HG03103 (cell line): Measurements from ENCODE around the gene CPNE7.
A peak's percentile ranks its signal among the peaks of the same experiment; 100 is the strongest.

Source experiments
- ATAC-seq: cut with Tn5 transposase; IDR thresholded peaks from one replicate; pipeline ENCODE4 v1.9.1; 2021; ENCODE audit warnings: low read depth; ENCODE audit not compliant: unreplicated experiment

CPNE7 gene

GRCh38 chr16:89575247-89576152 is at the start of gene CPNE7:
TSS of gene CPNE7 (plus strand) at chr16:89575758. CDS start at chr16:89575898, 140 bp downstream.
- peak; percentile 25 for ATAC-seq

GRCh38 chr16:89529097-89529496 is 46.5 kb upstream of the CPNE7 start:
- ATAC-seq = no peak

GRCh38 chr16:89530401-89531381 is 44.9 kb upstream of the CPNE7 start:
- ATAC-seq = no peak

- no peak for ATAC-seq
These were observed 43.6 kb upstream of the CPNE7 start for GRCh38 chr16:89531821-89532526.

- no peak for ATAC-seq
These were observed 41.3 kb upstream of the CPNE7 start for GRCh38 chr16:89534252-89534756.

DNA sequence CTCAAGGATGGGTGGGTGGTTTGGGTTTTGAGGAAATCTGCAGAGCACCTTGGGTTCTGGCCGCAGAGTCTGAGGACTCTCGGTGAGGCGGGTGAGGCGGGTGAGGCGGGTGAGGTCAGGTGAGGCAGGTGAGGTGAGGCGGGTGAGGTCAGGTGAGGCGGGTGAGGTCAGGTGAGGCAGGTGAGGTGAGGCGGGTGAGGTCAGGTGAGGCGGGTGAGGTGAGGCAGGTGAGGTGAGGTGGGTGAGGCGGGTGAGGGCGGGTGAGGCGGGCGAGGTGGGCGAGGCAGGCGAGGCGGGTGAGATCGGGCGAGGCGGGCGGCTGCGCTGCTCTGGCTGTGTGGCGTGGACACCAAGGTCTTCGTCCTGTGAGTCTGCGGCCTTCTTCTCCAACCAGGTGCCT is 39.2 kb upstream of the CPNE7 start:
- ATAC-seq = no peak

DNA sequence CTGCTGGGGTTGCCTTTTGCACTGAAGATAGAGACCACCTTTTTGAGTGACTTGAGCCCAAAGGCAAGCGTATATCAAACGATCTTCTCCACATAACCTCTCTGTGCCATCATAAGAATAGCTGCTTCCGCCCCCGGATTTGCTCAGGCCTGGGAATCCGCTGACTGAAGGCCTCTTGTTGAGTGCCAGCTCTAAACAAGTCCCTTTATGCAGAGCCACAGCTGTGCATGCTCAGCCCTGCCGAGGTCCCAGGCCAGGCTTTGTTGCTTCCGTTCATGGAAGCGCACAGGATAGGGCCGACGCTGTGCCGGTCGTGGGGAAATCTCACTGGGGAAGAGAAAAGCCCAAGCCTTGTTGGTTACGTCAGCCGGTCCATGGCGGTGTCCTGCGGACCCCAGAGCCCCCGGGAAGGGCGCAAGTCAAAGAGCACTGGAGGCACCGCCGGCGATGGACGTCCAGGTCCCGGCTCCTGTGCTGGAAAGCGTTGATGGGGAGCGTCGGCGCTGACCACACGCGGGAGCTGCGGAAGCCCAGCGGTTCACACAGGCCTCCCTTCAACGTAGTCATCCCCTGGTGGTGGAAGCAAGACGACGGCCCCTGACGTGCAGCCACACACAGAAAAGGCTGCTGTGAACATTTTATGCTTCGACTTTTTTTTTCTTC is 38.5 kb upstream of the CPNE7 start:
- no peak for ATAC-seq

- ATAC-seq = no peak
These were observed 38.0 kb upstream of the CPNE7 start for GRCh38 chr16:89537549-89537925.

DNA sequence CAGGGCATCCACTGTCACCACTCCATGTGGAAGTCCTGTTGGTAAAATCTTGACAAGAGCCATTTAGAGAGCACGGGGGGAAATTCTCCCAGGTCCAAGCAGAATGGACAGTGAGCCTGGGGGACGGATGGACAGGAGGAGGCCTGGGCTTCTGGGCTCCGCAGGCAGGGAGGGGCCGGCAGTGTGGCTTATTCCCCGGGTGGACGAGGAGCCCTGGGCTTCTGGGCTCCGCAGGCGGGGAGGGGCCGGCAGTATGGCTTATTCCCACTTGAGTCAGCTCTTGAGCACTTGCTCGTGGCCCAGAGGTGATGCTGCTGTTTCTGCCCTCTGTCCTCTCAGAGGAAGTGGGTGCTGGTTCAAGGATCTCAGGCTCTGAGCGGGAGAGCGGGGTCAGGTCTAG is 37.3 kb upstream of the CPNE7 start:
- ATAC-seq = no peak

DNA sequence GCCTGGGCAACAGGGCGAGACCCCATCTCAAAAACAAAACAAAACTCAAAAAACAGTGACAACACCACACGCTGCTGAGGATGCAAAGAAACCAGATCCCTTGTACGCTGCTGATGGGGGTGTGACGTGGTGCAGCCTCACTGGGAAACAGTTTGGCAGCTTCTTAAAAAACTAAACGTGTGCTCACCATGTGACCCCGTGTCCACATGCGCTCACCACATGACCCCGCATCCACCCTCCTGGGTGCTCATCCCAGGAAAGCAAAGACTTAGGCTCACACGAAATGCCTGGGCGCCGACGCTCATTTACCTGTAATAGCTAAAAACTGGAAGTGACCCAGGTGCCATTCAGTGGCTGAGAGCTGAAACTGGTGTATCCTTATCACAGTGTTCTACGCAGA is 35.0 kb upstream of the CPNE7 start:
- no peak for ATAC-seq

DNA sequence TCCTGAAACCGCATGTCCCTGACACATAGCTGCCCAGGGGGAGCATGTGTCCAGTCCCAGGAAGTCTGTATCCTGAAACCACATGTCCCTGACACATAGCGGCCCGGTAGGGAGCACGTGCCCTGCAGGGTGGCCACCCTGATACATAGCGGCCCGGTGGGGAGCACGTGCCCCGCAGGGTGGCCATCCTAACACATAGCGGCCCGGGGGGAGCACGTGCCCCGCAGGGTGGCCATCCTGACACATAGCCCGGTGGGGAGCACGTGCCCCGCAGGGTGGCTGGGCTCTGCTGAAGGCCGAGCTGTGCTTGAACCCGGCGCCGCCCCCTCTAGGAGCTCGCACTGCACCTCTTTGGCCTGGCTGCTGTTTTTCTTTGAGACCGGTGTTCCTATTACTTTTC is 33.8 kb upstream of the CPNE7 start:
- ATAC-seq = no peak

GRCh38 chr16:89544113-89544512 is 31.4 kb upstream of the CPNE7 start:
- no peak for ATAC-seq

DNA sequence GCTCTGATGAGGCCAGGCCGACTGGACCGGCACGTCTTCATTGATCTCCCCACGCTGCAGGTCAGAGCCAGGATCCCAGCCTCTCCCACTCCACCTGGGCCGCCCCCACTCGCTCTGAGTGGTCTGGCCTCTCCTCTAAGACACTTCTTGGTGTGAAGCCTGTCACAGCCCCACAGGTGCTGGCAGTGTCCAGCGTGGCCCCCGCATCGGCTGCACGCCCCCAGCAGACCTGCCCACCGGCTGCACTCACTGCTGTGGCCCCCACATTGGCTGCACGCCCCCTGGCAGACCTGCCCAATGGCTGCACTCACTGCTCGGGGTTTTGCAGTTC is 30.9 kb upstream of the CPNE7 start:
- ATAC-seq = no peak

- ATAC-seq = no peak
These were observed 30.3 kb upstream of the CPNE7 start for GRCh38 chr16:89545044-89545830.

GRCh38 chr16:89545831-89546574 is 29.6 kb upstream of the CPNE7 start:
- ATAC-seq = no peak

GRCh38 chr16:89546781-89547180 is 28.8 kb upstream of the CPNE7 start:
- no peak for ATAC-seq

- no peak for ATAC-seq
These were observed 28.3 kb upstream of the CPNE7 start for GRCh38 chr16:89547291-89547690.

DNA sequence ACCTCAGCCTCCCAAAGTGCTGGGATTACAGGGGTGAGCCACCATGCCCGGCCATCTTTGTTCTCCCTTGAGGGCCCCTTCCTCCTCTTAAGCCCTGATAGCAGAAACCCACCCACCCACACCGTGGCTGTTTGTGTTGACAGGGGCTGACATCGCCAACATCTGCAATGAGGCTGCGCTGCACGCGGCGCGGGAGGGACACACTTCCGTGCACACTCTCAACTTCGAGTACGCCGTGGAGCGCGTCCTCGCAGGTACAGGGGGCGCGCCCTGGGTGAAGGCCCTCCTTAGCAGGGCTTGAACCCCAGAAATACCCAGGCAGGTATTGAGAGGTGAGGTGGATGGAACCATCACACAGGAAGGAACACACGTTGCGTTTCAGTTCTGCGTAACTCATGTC is 27.7 kb upstream of the CPNE7 start:
- ATAC-seq = no peak
